ENCODE measurements around the gene CORT.
"Not testable (repeated sequence)": the region's sequence is repeated elsewhere in the genome, so short reads cannot be mapped to it uniquely, and the experiment has no call there.

Gene CORT

GRCh38 chr1:10449751-10450150, at the start of gene CORT:
CORT (plus strand) TSS chr1:10450031; CDS start chr1:10450224, 193 bp downstream.
- no peak for DNase-seq

GRCh38 chr1:10401281-10401680, 48.5 kb upstream of the CORT start:
- no peak for DNase-seq

- no peak for DNase-seq
Observed at GRCh38 chr1:10402729-10403274, 47.0 kb upstream of the CORT start.

GRCh38 chr1:10407201-10407600, 42.6 kb upstream of the CORT start:
- DNase-seq = no peak

- no peak for DNase-seq
Observed at GRCh38 chr1:10415211-10415930, 34.5 kb upstream of the CORT start.

- DNase-seq = not testable (repeated sequence)
Observed at GRCh38 chr1:10415967-10416366, 33.9 kb upstream of the CORT start.

GRCh38 chr1:10418741-10419140, 31.1 kb upstream of the CORT start:
- DNase-seq = not testable (repeated sequence)

GRCh38 chr1:10419351-10419750, 30.5 kb upstream of the CORT start:
- DNase-seq = no peak

- no peak for DNase-seq
Observed at GRCh38 chr1:10421637-10422036, 28.2 kb upstream of the CORT start.

GRCh38 chr1:10424034-10424433, 25.8 kb upstream of the CORT start:
- no peak for DNase-seq

- DNase-seq = no peak
Observed at GRCh38 chr1:10424651-10425050, 25.2 kb upstream of the CORT start.

- DNase-seq = not testable (repeated sequence)
Observed at GRCh38 chr1:10425826-10426534, 23.9 kb upstream of the CORT start.

GRCh38 chr1:10426535-10426848, 23.3 kb upstream of the CORT start:
- DNase-seq = not testable (repeated sequence)

- no peak for DNase-seq
Observed at GRCh38 chr1:10428984-10429383, 20.8 kb upstream of the CORT start.

- DNase-seq = no peak
Observed at GRCh38 chr1:10429868-10430215, 20.0 kb upstream of the CORT start.

GRCh38 chr1:10430216-10431069, 19.4 kb upstream of the CORT start, which contains the start of gene CENPS:
CENPS (plus strand) TSS chr1:10430433; CDS start chr1:10430518, 85 bp downstream.
- peak; percentile 25 to 81 for DNase-seq

GRCh38 chr1:10431070-10431730, 18.6 kb upstream of the CORT start:
- DNase-seq = no peak

GRCh38 chr1:10432910-10433700, 16.7 kb upstream of the CORT start:
- no peak for DNase-seq

- no peak for DNase-seq
Observed at GRCh38 chr1:10433790-10434189, 16.0 kb upstream of the CORT start.

GRCh38 chr1:10434590-10434989, 15.2 kb upstream of the CORT start:
- DNase-seq = no peak

GRCh38 chr1:10437052-10437451, 12.8 kb upstream of the CORT start:
- DNase-seq = no peak

- no peak for DNase-seq
Observed at GRCh38 chr1:10438677-10439163, 11.1 kb upstream of the CORT start.
